IPS-15b (cell line): Measurements from ENCODE around the gene SLC30A4.

Source experiments
- H3K27me3 ChIP-seq: one replicate; pipeline ENCODE4 v1.6.1; 2013; ENCODE audit warnings: low read length; ENCODE audit not compliant: control insufficient read depth, insufficient read depth
- H3K36me3 ChIP-seq: one replicate; pipeline ENCODE4 v1.6.1; 2013; ENCODE audit warnings: low read length; ENCODE audit not compliant: control insufficient read depth, insufficient read depth
- H3K4me1 ChIP-seq: one replicate; pipeline ENCODE4 v1.6.1; 2013; ENCODE audit warnings: mild to moderate bottlenecking, low read length; ENCODE audit not compliant: control insufficient read depth, insufficient read depth
- H3K4me3 ChIP-seq: one replicate; pipeline ENCODE4 v1.5.1; 2013; ENCODE audit warnings: low read depth, low read length
- H3K9ac ChIP-seq: one replicate; pipeline ENCODE4 v1.6.1; 2013; ENCODE audit warnings: low read depth, mild to moderate bottlenecking, low read length
- H3K9me3 ChIP-seq: one replicate; pipeline ENCODE4 v1.6.1; 2013; ENCODE audit warnings: mild to moderate bottlenecking, low read length; ENCODE audit not compliant: control insufficient read depth, insufficient read depth

Gene SLC30A4

GRCh38 chr15:45497261-45497660 is 25.3 kb downstream of the SLC30A4 start:
- no peak overlapping the region for H3K4me3 ChIP-seq
- H3K36me3 ChIP-seq = no peaks in the 10 kb centered on the region
- no peak overlapping the region for H3K9ac ChIP-seq
- no peaks in the 10 kb centered on the region for H3K4me1 ChIP-seq
- no peaks in the 10 kb centered on the region for H3K9me3 ChIP-seq
- peaks cover 2% of the 10 kb centered on the region for H3K27me3 ChIP-seq

DNA sequence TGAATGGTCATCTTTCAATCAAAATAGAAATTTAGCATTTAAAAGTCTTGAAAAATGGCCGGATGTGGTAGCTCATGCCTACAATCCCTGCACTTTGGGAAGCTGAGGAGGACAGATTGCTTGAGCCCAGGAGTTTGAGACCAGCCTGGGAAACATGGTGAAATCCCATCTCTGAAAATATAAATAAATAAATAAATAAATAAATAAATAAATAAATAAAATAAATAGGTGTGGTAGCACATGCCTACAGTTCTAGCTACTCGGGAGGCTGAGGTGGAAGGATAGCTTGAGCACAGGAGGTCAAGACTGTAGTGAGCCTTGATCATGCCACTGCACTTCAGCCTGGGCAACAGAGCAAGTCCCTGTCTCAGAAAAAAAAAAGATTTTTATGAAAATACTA is 25.9 kb downstream of the SLC30A4 start:
- Histone ChIP-seq H3K4me3 (no peak overlapping the region), H3K36me3 (no peaks in the 10 kb centered on the region), H3K4me1 (no peaks in the 10 kb centered on the region), H3K9ac (no peak overlapping the region), H3K27me3 (peaks cover 2% of the 10 kb centered on the region), H3K9me3 (no peaks in the 10 kb centered on the region)

- H3K4me3 ChIP-seq = no peak overlapping the region
- H3K9ac ChIP-seq = no peak overlapping the region
- H3K36me3 ChIP-seq = no peaks in the 10 kb centered on the region
- no peaks in the 10 kb centered on the region for H3K9me3 ChIP-seq
- no peaks in the 10 kb centered on the region for H3K4me1 ChIP-seq
- peaks cover 2% of the 10 kb centered on the region for H3K27me3 ChIP-seq
Observed at GRCh38 chr15:45495588-45495987, 27.0 kb downstream of the SLC30A4 start.

DNA sequence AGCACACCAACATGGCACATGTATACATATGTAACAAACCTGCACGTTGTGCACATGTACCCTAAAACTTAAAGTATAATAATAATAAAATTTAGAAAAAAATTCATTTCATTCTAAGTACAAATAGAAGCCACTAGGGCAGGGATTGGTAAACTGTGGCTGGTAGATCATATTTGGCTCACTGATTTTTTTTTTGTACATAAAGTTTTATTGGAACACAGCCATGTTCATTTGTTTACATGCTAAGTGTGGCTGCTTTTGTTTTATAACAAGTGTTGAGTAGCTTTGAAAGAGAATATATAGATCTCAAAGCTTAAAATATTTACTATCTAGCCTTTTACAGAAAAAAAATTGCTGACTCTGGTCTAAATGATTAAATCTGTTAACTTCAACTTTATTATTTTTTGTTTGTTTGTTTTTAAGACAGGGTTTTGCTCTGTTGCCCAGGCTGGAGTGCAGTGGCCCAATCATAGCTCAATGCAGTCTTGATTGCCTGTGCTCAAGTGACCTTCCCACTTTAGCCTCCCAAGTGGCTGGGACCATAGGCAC is 32.8 kb downstream of the SLC30A4 start:
- Histone ChIP-seq H3K4me1 (no peaks in the 10 kb centered on the region), H3K4me3 (no peak overlapping the region), H3K36me3 (no peaks in the 10 kb centered on the region), H3K9me3 (no peaks in the 10 kb centered on the region), H3K27me3 (peaks cover 4% of the 10 kb centered on the region), H3K9ac (no peak overlapping the region)

DNA sequence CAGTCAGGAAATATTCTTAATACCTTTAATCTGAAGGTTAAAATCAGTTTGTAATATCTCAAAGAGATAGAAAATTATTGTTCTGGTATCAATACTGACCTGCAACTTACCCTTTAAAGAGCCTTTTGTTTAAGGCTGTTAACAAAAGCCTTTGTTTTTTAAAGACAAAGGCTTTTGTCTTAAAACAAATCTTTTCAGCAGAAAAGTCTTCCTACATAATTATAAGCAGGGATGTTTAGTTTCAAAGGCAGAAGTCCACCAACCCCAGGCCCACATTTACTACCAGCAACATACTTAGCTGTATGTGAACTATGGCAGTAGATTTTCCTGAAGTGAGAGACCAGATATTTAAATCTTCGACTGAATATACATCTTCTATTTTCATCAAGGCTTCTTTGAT is 36.2 kb downstream of the SLC30A4 start:
- Histone ChIP-seq H3K4me1 (peaks cover 2% of the 10 kb centered on the region), H3K9me3 (no peaks in the 10 kb centered on the region), H3K9ac (no peak overlapping the region), H3K36me3 (no peaks in the 10 kb centered on the region), H3K4me3 (no peak overlapping the region), H3K27me3 (peaks cover 21% of the 10 kb centered on the region)

DNA sequence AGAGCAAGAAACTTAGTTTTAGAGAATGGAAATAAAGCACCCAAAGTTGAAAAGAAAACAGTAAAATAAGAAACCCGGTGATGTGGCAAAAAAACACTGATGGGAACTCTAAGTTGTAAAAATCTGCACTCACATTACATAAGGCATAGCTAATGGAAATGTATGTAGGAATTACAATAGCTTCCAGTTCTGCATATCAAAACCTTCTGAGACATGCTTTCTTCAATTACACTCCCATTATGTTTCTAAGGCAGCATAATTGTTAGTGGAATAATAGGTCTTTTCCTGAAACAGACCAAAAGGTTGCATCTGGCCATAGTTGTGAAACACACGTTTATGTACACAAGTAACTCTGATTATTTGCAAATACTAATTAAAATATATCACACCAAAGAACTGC is 41.4 kb downstream of the SLC30A4 start:
- no peaks in the 10 kb centered on the region for H3K9me3 ChIP-seq
- H3K27me3 ChIP-seq = peaks cover 66% of the 10 kb centered on the region
- H3K4me3 ChIP-seq = no peak overlapping the region
- no peak overlapping the region for H3K9ac ChIP-seq
- H3K36me3 ChIP-seq = no peaks in the 10 kb centered on the region
- H3K4me1 ChIP-seq = peaks cover 5% of the 10 kb centered on the region

DNA sequence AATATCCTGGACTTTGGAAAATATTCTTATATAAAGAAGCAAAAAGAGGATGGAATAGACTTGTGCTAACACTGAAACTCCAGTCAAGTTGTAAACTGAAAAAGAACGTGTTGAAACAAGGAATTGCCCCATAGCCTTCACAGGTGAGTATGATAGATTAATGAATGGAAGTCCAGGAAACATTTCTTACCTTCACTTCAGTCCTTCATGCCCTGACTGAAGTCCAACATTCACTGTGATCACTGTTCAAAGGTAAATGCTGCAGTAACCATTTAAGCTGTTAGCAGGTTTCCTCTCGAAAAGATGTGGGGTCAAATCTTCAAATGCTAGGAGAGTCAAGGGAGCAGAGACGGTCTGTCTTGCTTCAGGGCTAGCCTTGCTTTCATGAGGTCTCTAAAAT is 46.1 kb downstream of the SLC30A4 start:
- Histone ChIP-seq H3K36me3 (no peaks in the 10 kb centered on the region), H3K4me1 (peaks cover 7% of the 10 kb centered on the region), H3K9ac (no peak overlapping the region), H3K27me3 (peaks cover 91% of the 10 kb centered on the region), H3K9me3 (no peaks in the 10 kb centered on the region), H3K4me3 (no peak overlapping the region)

GRCh38 chr15:45474799-45475198 is 47.8 kb downstream of the SLC30A4 start:
- Histone ChIP-seq H3K9ac (no peak overlapping the region), H3K36me3 (no peaks in the 10 kb centered on the region), H3K4me1 (peaks cover 4% of the 10 kb centered on the region), H3K9me3 (no peaks in the 10 kb centered on the region), H3K4me3 (no peak overlapping the region), H3K27me3 (peaks cover 92% of the 10 kb centered on the region)

DNA sequence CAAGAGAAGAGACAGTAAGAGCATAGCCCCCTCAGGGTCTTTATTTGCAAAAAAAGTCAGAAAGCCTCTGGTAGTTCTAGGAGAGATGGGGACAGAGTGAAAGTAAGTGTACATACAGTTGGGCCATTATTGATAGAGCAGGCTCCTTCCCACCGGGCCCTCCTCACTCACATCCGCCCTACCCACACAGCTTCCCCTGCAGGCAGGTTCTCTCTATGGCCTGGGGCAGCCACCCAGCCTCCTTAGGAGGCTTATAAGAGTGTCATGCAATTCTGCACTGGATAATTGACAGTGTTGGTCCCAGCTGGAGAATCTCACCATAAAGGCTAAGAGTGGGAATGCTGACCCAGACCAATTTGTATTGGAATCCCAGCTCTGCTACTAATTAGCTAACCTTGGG is 49.5 kb downstream of the SLC30A4 start:
- H3K4me1 ChIP-seq = peaks cover 16% of the 10 kb centered on the region
- no peaks in the 10 kb centered on the region for H3K36me3 ChIP-seq
- H3K9me3 ChIP-seq = no peaks in the 10 kb centered on the region
- H3K27me3 ChIP-seq = peaks cover 95% of the 10 kb centered on the region
- no peak overlapping the region for H3K4me3 ChIP-seq
- no peak overlapping the region for H3K9ac ChIP-seq

GRCh38 chr15:45471151-45471550 is 51.4 kb downstream of the SLC30A4 start:
- Histone ChIP-seq H3K27me3 (peaks cover 98% of the 10 kb centered on the region), H3K4me3 (no peak overlapping the region), H3K36me3 (no peaks in the 10 kb centered on the region)

GRCh38 chr15:45469441-45469840 is 53.1 kb downstream of the SLC30A4 start:
- peaks cover 16% of the 10 kb centered on the region for H3K4me1 ChIP-seq
- no peaks in the 10 kb centered on the region for H3K9me3 ChIP-seq
- H3K36me3 ChIP-seq = no peaks in the 10 kb centered on the region
- no peak overlapping the region for H3K9ac ChIP-seq
- peaks cover 97% of the 10 kb centered on the region for H3K27me3 ChIP-seq
- H3K4me3 ChIP-seq = peak overlapping the region; percentile 26

More at GRCh38 chr15:45471151-45471550, 51.4 kb downstream of the SLC30A4 start:
- Histone ChIP-seq H3K4me1 (peaks cover 16% of the 10 kb centered on the region), H3K9ac (no peak overlapping the region), H3K9me3 (no peaks in the 10 kb centered on the region)

GRCh38 chr15:45469027-45469426 is 53.5 kb downstream of the SLC30A4 start:
- Histone ChIP-seq H3K27me3 (peaks cover 97% of the 10 kb centered on the region), H3K9me3 (no peaks in the 10 kb centered on the region), H3K36me3 (no peaks in the 10 kb centered on the region), H3K4me1 (peaks cover 16% of the 10 kb centered on the region), H3K9ac (no peak overlapping the region), H3K4me3 (peak overlapping the region; percentile 26)
